Measurements from ENCODE around the gene CECR2. TPM values are rescaled to one million over a fixed set of nuclear protein-coding genes. Genes with fewer than 3 reads are reported as not detected.

The CECR2 gene
- total RNA-seq, 1 experiment from 2014 or later, result not detected

DNA sequence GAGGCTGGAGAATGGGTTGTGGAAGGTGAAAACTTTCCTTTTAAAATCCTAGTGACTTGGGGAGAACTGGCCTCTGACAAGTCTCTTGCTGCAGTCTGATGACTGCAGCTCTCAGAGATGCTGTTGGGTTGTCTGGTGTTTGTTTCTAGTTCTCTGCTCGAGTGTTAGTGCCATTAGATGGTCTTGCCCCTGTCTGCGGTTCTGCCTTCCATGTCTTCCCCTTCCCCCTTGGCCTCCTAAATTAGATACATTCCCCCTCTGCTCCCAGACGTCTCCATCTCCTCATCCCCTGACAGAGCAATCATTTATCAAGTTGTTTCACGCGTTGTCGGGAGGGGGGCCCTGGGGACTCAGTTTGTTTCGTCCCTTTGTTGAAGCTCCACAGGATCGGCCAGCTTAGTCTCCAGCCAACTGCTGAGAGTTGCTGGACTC, 67.7 kb downstream of the CECR2 start:
- ChIA-PET CTCF (no interaction called here), POLR2A (ENCODE audit: unreplicated experiment) (no interaction called here)
- Histone ChIP-seq H3K9me2 (replicated peaks; ENCODE audit: low read length) (no peaks in the 10 kb centered on the region), H3K4me1 (ENCODE audit: insufficient read depth, low read length) (no peaks in the 10 kb centered on the region), H2AFZ (ENCODE audit: low read length) (no peak overlapping the region), H3K36me3 (ENCODE audit: low read depth, low read length) (no peaks in the 10 kb centered on the region), H3K27ac (ENCODE audit: low read length) (no peak overlapping the region), H3F3A (ENCODE audit: low read length, unreplicated experiment) (no peaks in the 10 kb centered on the region), H3K79me2 (ENCODE audit: low read length) (no peaks in the 10 kb centered on the region), H3K4me2 (ENCODE audit: low read length) (no peak overlapping the region), H3K9me3 (ENCODE audit: low read length) (no peaks in the 10 kb centered on the region), H3K4me3 (ENCODE audit: low read length) (no peak overlapping the region), H4K20me1 (ENCODE audit: low read length) (no peaks in the 10 kb centered on the region), H3K9ac (ENCODE audit: low read length) (no peak overlapping the region), H3K27me3 (ENCODE audit: low read length) (peaks cover 55% of the 10 kb centered on the region)
- intact Hi-C loops (cut with micrococcal nuclease), result no loop called here
- TF ChIP-seq, protein P1, sequence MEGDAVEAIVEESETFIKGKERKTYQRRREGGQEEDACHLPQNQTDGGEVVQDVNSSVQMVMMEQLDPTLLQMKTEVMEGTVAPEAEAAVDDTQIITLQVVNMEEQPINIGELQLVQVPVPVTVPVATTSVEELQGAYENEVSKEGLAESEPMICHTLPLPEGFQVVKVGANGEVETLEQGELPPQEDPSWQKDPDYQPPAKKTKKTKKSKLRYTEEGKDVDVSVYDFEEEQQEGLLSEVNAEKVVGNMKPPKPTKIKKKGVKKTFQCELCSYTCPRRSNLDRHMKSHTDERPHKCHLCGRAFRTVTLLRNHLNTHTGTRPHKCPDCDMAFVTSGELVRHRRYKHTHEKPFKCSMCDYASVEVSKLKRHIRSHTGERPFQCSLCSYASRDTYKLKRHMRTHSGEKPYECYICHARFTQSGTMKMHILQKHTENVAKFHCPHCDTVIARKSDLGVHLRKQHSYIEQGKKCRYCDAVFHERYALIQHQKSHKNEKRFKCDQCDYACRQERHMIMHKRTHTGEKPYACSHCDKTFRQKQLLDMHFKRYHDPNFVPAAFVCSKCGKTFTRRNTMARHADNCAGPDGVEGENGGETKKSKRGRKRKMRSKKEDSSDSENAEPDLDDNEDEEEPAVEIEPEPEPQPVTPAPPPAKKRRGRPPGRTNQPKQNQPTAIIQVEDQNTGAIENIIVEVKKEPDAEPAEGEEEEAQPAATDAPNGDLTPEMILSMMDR (conservative IDR thresholded peaks at IDR 0.05; ENCODE audit: low read depth, low read length), result no peak
- TF ChIP-seq EZH2 (IDR thresholded peaks at IDR 0.05; ENCODE audit: low read length, unreplicated experiment), result no peak
- no peak for TF ChIP-seq EZH2phosphoT487 (IDR thresholded peaks at IDR 0.05; ENCODE audit: borderline replicate concordance, low read length)
- no TSS peak for BruUV-seq (replicated peaks)
- no peak for DNase-seq
- no peak for ATAC-seq

DNA sequence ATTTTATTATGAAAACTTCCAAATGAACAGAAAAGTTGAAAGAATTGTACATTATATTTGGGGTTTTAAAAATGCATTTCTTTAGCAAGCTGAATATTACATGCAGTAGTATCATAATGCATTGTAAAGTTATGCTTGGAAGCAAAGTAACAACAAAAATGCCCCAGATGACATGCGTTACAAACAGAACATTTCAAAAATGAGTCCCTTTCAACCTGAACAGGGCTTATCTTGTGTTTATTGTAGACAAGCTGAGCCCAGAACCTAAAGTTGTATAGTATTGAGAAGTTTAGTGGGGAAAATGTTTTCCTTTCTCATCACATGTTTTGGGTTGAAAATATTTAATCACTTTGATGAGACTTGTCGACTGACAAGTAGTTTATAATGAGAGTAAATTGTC, 68.8 kb downstream of the CECR2 start:
- H3K79me2 ChIP-seq (ENCODE audit: low read length), result no peaks in the 10 kb centered on the region
- no peaks in the 10 kb centered on the region for H4K20me1 ChIP-seq (ENCODE audit: low read length)
- no peaks in the 10 kb centered on the region for H3K9me2 ChIP-seq (replicated peaks; ENCODE audit: low read length)
- ATAC-seq, result no peak
- no peak overlapping the region for H3K9ac ChIP-seq (ENCODE audit: low read length)
- no peaks in the 10 kb centered on the region for H3K9me3 ChIP-seq (ENCODE audit: low read length)
- no peaks in the 10 kb centered on the region for H3F3A ChIP-seq (ENCODE audit: low read length, unreplicated experiment)
- no peak overlapping the region for H3K4me3 ChIP-seq (ENCODE audit: low read length)
- TF ChIP-seq EZH2phosphoT487 (IDR thresholded peaks at IDR 0.05; ENCODE audit: borderline replicate concordance, low read length), result no peak
- TF ChIP-seq, protein P1 (conservative IDR thresholded peaks at IDR 0.05; ENCODE audit: low read depth, low read length), result no peak
- ChIA-PET POLR2A (ENCODE audit: unreplicated experiment) (no interaction called here), CTCF (no interaction called here)
- no peak overlapping the region for H2AFZ ChIP-seq (ENCODE audit: low read length)
- H3K36me3 ChIP-seq (ENCODE audit: low read depth, low read length), result no peaks in the 10 kb centered on the region
- H3K4me1 ChIP-seq (ENCODE audit: insufficient read depth, low read length), result no peaks in the 10 kb centered on the region
- intact Hi-C loops (cut with micrococcal nuclease), result no loop called here
- no peak overlapping the region for H3K27ac ChIP-seq (ENCODE audit: low read length)
- BruUV-seq (replicated peaks), result no TSS peak
- peaks cover 56% of the 10 kb centered on the region for H3K27me3 ChIP-seq (ENCODE audit: low read length)
- no peak overlapping the region for H3K4me2 ChIP-seq (ENCODE audit: low read length)
- DNase-seq, result no peak

- no peaks in the 10 kb centered on the region for H4K20me1 ChIP-seq (ENCODE audit: low read length)
- H3F3A ChIP-seq (ENCODE audit: low read length, unreplicated experiment), result no peaks in the 10 kb centered on the region
- no peak overlapping the region for H3K4me2 ChIP-seq (ENCODE audit: low read length)
- H3K9me3 ChIP-seq (ENCODE audit: low read length), result no peaks in the 10 kb centered on the region
- no peaks in the 10 kb centered on the region for H3K4me1 ChIP-seq (ENCODE audit: insufficient read depth, low read length)
- H3K9ac ChIP-seq (ENCODE audit: low read length), result no peak overlapping the region
- TF ChIP-seq, protein P1 (conservative IDR thresholded peaks at IDR 0.05; ENCODE audit: low read depth, low read length), result no peak
- TF ChIP-seq EZH2 (IDR thresholded peaks at IDR 0.05; ENCODE audit: low read length, unreplicated experiment) (no peak), EZH2phosphoT487 (IDR thresholded peaks at IDR 0.05; ENCODE audit: borderline replicate concordance, low read length) (no peak)
- no peak overlapping the region for H2AFZ ChIP-seq (ENCODE audit: low read length)
- H3K27ac ChIP-seq (ENCODE audit: low read length), result no peak overlapping the region
- no peak for DNase-seq
- ATAC-seq, result no peak
- H3K79me2 ChIP-seq (ENCODE audit: low read length), result no peaks in the 10 kb centered on the region
- H3K36me3 ChIP-seq (ENCODE audit: low read depth, low read length), result no peaks in the 10 kb centered on the region
- H3K4me3 ChIP-seq (ENCODE audit: low read length), result no peak overlapping the region
- intact Hi-C loops (cut with micrococcal nuclease), result no loop called here
- H3K27me3 ChIP-seq (ENCODE audit: low read length), result peaks cover 51% of the 10 kb centered on the region
- BruUV-seq (replicated peaks), result no TSS peak
- no peaks in the 10 kb centered on the region for H3K9me2 ChIP-seq (replicated peaks; ENCODE audit: low read length)
- CTCF ChIA-PET, result no interaction called here
- POLR2A ChIA-PET (ENCODE audit: unreplicated experiment), result no interaction called here
These were observed 72.1 kb downstream of the CECR2 start for GRCh38 chr22:17441326-17441725.
